HG03108 (cell line): ENCODE data around the gene UNC13C.
"Not testable (repeated sequence)": the region's sequence is repeated elsewhere in the genome, so short reads cannot be mapped to it uniquely, and the experiment has no call there.

Source experiments
- ATAC-seq: cut with Tn5 transposase; IDR thresholded peaks from one replicate; pipeline ENCODE4 v1.9.1; 2021; ENCODE audit warnings: moderate library complexity; ENCODE audit not compliant: unreplicated experiment

UNC13C gene

GRCh38 chr15:53978253-53978906 is at the start of gene UNC13C:
TSS of gene UNC13C (plus strand) at chr15:53978441. CDS start at chr15:54012904, 34,463 bp downstream.
- ATAC-seq, result no peak

- no peak for ATAC-seq
Measured at GRCh38 chr15:53936137-53936536, 42.1 kb upstream of the UNC13C start.

GRCh38 chr15:53937632-53938031 is 40.6 kb upstream of the UNC13C start:
- ATAC-seq, result not testable (repeated sequence)

GRCh38 chr15:53950572-53950971 is 27.7 kb upstream of the UNC13C start:
- ATAC-seq, result no peak

GRCh38 chr15:53955396-53955795 is 22.8 kb upstream of the UNC13C start:
- no peak for ATAC-seq

- no peak for ATAC-seq
Measured at GRCh38 chr15:53962646-53963561, 15.3 kb upstream of the UNC13C start.

GRCh38 chr15:53963801-53964200 is 14.4 kb upstream of the UNC13C start:
- no peak for ATAC-seq

GRCh38 chr15:53974121-53974520 is 4.1 kb upstream of the UNC13C start:
- no peak for ATAC-seq

GRCh38 chr15:53974813-53975212 is 3.4 kb upstream of the UNC13C start:
- no peak for ATAC-seq

GRCh38 chr15:53976844-53977392 is 1.3 kb upstream of the UNC13C start:
- no peak for ATAC-seq

- ATAC-seq, result no peak
Measured at GRCh38 chr15:53979051-53979788, 979 bp downstream of the UNC13C start.

- ATAC-seq, result no peak
Measured at GRCh38 chr15:53980021-53980420, 1.8 kb downstream of the UNC13C start.

- ATAC-seq, result no peak
Measured at GRCh38 chr15:53982071-53982680, 3.9 kb downstream of the UNC13C start.

- no peak for ATAC-seq
Measured at GRCh38 chr15:53982876-53983275, 4.6 kb downstream of the UNC13C start.

- ATAC-seq, result no peak
Measured at GRCh38 chr15:53984221-53984620, 6.0 kb downstream of the UNC13C start.

GRCh38 chr15:53985562-53985961 is 7.3 kb downstream of the UNC13C start:
- no peak for ATAC-seq

- ATAC-seq, result no peak
Measured at GRCh38 chr15:53987480-53987879, 9.2 kb downstream of the UNC13C start.

- no peak for ATAC-seq
Measured at GRCh38 chr15:54007256-54007655, 29.0 kb downstream of the UNC13C start.

GRCh38 chr15:54011656-54012055 is 33.4 kb downstream of the UNC13C start:
- ATAC-seq, result no peak

- ATAC-seq, result no peak
Measured at GRCh38 chr15:54014067-54014655, 35.9 kb downstream of the UNC13C start.
